Measurements from ENCODE around the gene SLC26A2. TPM values are rescaled to one million over a fixed set of nuclear protein-coding genes. Genes with fewer than 3 reads are reported as not detected.

The SLC26A2 gene
- total and polyA plus RNA-seq, 2 experiments from 2014 or later: 3.5 to 11.5 TPM

DNA sequence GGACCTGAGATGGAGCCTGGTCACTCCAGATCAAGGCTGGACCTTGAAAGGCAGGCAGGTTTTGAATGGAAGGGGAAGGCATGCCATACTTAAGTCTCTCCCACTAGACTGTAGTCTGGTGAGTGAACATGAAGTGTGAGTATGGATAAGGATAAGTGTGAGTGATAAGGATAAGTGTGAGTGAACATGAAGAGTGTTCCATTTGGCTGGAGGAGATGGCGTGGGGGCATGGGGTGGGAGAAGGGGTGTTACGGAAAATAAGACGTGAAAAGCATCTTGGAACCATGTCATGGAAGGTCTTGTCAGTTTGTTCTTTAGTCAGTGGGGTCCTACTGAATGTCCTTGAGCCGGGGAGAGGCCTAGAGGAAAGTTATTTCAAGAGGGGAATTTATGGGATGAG is 72.8 kb downstream of the SLC26A2 start:
- Mint-ChIP-seq H3K4me3 (no peak overlapping the region), H3K27me3 (ENCODE audit: insufficient read depth, low read depth, poor library complexity) (no peaks in the 10 kb centered on the region), H3K4me1 (no peaks in the 10 kb centered on the region), H3K36me3 (ENCODE audit: low read depth) (peaks cover 55% of the 10 kb centered on the region), H3K27ac (no peak overlapping the region), H3K9me3 (no peaks in the 10 kb centered on the region)
- Histone ChIP-seq H3K27me3 (ENCODE audit: insufficient read depth) (no peaks in the 10 kb centered on the region), H4K20me1 (replicated peaks; ENCODE audit: insufficient read depth) (no peaks in the 10 kb centered on the region; the same call in none of the 2 replicates), H3K4me2 (no peak overlapping the region), H3F3A (replicated peaks; ENCODE audit: low read depth) (no peaks in the 10 kb centered on the region), H3K27ac (ENCODE audit: low read depth) (no peak overlapping the region), H3K9me2 (ENCODE audit: insufficient read depth) (no peaks in the 10 kb centered on the region), H3K36me3 (ENCODE audit: insufficient read depth) (peaks cover 50% of the 10 kb centered on the region), H2AFZ (no peak overlapping the region), H3K79me2 (replicated peaks; ENCODE audit: insufficient read depth) (no peaks in the 10 kb centered on the region), H3K4me3 (no peak overlapping the region), H3K4me1 (ENCODE audit: insufficient read depth) (no peaks in the 10 kb centered on the region)
- TF ChIP-seq STAT1 (IDR thresholded peaks at IDR 0.05; ENCODE audit: unreplicated experiment): no peak
- TF ChIP-seq ZNF331 (CRISPR knock-in tag; IDR thresholded peaks at IDR 0.05; ENCODE audit: low read depth): no peak
- TF ChIP-seq EZH2 (IDR thresholded peaks at IDR 0.05; ENCODE audit: low read depth, unreplicated experiment): no peak
- no peak for TF ChIP-seq POLR2AphosphoS5 (IDR thresholded peaks at IDR 0.05; ENCODE audit: low read depth)
- no peak for TF ChIP-seq NANOG (IDR thresholded peaks at IDR 0.05; ENCODE audit: borderline replicate concordance)
- no peak for ATAC-seq
- no peak for DNase-seq (ENCODE audit: low spot score)

DNA sequence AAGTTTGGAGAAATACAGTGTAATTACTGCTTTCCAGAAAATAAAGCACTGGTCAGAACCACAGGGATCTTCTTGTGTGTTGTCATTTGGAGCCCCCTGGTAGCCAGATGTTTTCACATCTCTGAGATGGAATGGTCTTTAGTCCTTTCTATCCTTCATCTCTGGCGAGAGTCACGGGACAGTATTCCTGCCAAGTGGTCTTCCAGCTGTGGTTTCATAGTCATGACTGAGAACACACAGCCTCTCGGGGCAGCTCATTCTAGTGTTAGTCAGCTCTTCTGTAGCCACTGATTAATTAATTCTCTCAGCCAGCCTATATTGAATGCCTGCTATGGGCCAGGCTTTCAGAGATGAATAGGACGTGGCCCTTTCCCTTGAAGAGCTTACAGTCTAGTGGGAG is 74.1 kb downstream of the SLC26A2 start:
- Histone ChIP-seq H3K36me3 (ENCODE audit: insufficient read depth) (peaks cover 52% of the 10 kb centered on the region), H3K27me3 (ENCODE audit: insufficient read depth) (no peaks in the 10 kb centered on the region), H3K4me3 (no peak overlapping the region), H3K27ac (ENCODE audit: low read depth) (no peak overlapping the region), H3K4me2 (no peak overlapping the region), H3F3A (replicated peaks; ENCODE audit: low read depth) (no peaks in the 10 kb centered on the region), H3K79me2 (replicated peaks; ENCODE audit: insufficient read depth) (no peaks in the 10 kb centered on the region), H3K9me2 (ENCODE audit: insufficient read depth) (no peaks in the 10 kb centered on the region), H3K4me1 (ENCODE audit: insufficient read depth) (no peaks in the 10 kb centered on the region), H2AFZ (no peak overlapping the region), H4K20me1 (replicated peaks; ENCODE audit: insufficient read depth) (no peaks in the 10 kb centered on the region; the same call in 1 of the 2 replicates)
- Mint-ChIP-seq H3K27ac (no peak overlapping the region), H3K27me3 (ENCODE audit: insufficient read depth, low read depth, poor library complexity) (no peaks in the 10 kb centered on the region), H3K9me3 (no peaks in the 10 kb centered on the region), H3K4me3 (no peak overlapping the region), H3K4me1 (no peaks in the 10 kb centered on the region), H3K36me3 (ENCODE audit: low read depth) (peaks cover 50% of the 10 kb centered on the region)
- TF ChIP-seq EZH2 (IDR thresholded peaks at IDR 0.05; ENCODE audit: low read depth, unreplicated experiment) (no peak), ZNF114 (CRISPR knock-in tag; IDR thresholded peaks at IDR 0.05) (no peak)
- TF ChIP-seq, protein P1, sequence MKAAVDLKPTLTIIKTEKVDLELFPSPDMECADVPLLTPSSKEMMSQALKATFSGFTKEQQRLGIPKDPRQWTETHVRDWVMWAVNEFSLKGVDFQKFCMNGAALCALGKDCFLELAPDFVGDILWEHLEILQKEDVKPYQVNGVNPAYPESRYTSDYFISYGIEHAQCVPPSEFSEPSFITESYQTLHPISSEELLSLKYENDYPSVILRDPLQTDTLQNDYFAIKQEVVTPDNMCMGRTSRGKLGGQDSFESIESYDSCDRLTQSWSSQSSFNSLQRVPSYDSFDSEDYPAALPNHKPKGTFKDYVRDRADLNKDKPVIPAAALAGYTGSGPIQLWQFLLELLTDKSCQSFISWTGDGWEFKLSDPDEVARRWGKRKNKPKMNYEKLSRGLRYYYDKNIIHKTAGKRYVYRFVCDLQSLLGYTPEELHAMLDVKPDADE (IDR thresholded peaks at IDR 0.05): no peak
- TF ChIP-seq, protein P2, sequence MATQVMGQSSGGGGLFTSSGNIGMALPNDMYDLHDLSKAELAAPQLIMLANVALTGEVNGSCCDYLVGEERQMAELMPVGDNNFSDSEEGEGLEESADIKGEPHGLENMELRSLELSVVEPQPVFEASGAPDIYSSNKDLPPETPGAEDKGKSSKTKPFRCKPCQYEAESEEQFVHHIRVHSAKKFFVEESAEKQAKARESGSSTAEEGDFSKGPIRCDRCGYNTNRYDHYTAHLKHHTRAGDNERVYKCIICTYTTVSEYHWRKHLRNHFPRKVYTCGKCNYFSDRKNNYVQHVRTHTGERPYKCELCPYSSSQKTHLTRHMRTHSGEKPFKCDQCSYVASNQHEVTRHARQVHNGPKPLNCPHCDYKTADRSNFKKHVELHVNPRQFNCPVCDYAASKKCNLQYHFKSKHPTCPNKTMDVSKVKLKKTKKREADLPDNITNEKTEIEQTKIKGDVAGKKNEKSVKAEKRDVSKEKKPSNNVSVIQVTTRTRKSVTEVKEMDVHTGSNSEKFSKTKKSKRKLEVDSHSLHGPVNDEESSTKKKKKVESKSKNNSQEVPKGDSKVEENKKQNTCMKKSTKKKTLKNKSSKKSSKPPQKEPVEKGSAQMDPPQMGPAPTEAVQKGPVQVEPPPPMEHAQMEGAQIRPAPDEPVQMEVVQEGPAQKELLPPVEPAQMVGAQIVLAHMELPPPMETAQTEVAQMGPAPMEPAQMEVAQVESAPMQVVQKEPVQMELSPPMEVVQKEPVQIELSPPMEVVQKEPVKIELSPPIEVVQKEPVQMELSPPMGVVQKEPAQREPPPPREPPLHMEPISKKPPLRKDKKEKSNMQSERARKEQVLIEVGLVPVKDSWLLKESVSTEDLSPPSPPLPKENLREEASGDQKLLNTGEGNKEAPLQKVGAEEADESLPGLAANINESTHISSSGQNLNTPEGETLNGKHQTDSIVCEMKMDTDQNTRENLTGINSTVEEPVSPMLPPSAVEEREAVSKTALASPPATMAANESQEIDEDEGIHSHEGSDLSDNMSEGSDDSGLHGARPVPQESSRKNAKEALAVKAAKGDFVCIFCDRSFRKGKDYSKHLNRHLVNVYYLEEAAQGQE (IDR thresholded peaks at IDR 0.05; ENCODE audit: unreplicated experiment): no peak
- DNase-seq (ENCODE audit: low spot score): no peak
- no peak for ATAC-seq

All from GM23338 (cell line).